HepG2 (cell line): Measurements from ENCODE around the gene CNOT1. TPM values are rescaled to one million over a fixed set of nuclear protein-coding genes. Genes with fewer than 3 reads are reported as not detected.

ENCODE experiments used
- HDAC1 ChIP-seq: sonication (generic); formaldehyde crosslinking; IDR thresholded peaks from 2 replicates; pipeline ENCODE4 v1.5.1; 2020; ENCODE audit warnings: mild to moderate bottlenecking, missing genetic modification reagents
- KDM5B ChIP-seq: sonication (generic); formaldehyde crosslinking; IDR thresholded peaks from 2 replicates; pipeline ENCODE4 v1.4.0; 2020; ENCODE audit warnings: missing genetic modification reagents, mild to moderate bottlenecking, borderline replicate concordance
- NFKB2 ChIP-seq: sonication (generic); formaldehyde crosslinking; IDR thresholded peaks from 2 replicates; pipeline ENCODE4 v1.4.0; 2020; ENCODE audit warnings: missing genetic modification reagents, borderline replicate concordance
- PHF21A ChIP-seq: sonication (generic); formaldehyde crosslinking; IDR thresholded peaks from 2 replicates; pipeline ENCODE4 v1.5.0; 2020; ENCODE audit warnings: mild to moderate bottlenecking, missing genetic modification reagents
- RBM39 ChIP-seq: fragments of 200-400 bp; formaldehyde crosslinking; IDR thresholded peaks from one replicate; pipeline ENCODE4 v1.6.1; 2018; ENCODE audit warnings: antibody characterized with exemption, mild to moderate bottlenecking, low read depth, low read length; ENCODE audit not compliant: poor library complexity, severe bottlenecking
- SRF ChIP-seq: IDR thresholded peaks from 2 replicates; pipeline ENCODE4 v1.6.1; 2011; ENCODE audit warnings: mild to moderate bottlenecking, low read depth, low read length, moderate library complexity
- SRY ChIP-seq: sonication (generic); formaldehyde crosslinking; IDR thresholded peaks from 2 replicates; pipeline ENCODE4 v1.8.0; 2022; ENCODE audit warnings: mild to moderate bottlenecking, missing genetic modification reagents
- ZEB1 ChIP-seq: IDR thresholded peaks from 2 replicates; pipeline ENCODE4 v1.6.1; 2012; ENCODE audit warnings: mild to moderate bottlenecking, low read depth, inconsistent platforms; ENCODE audit not compliant: insufficient replicate concordance
- ZMYM4 ChIP-seq: sonication (generic); formaldehyde crosslinking; IDR thresholded peaks from 2 replicates; pipeline ENCODE4 v1.8.1; 2023; ENCODE audit warnings: mild to moderate bottlenecking, missing genetic modification reagents
- ZNF230 ChIP-seq: sonication (generic); formaldehyde crosslinking; IDR thresholded peaks from 2 replicates; pipeline ENCODE4 v1.4.0; 2020; ENCODE audit warnings: mild to moderate bottlenecking, missing genetic modification reagents
- ZNF292 ChIP-seq: sonication (generic); formaldehyde crosslinking; IDR thresholded peaks from 2 replicates; pipeline ENCODE4 v1.8.1; 2022; ENCODE audit warnings: mild to moderate bottlenecking, low read depth, missing genetic modification reagents, borderline replicate concordance
- ZNF564 ChIP-seq: sonication (generic); formaldehyde crosslinking; IDR thresholded peaks from 2 replicates; pipeline ENCODE4 v1.8.1; 2023; ENCODE audit warnings: mild to moderate bottlenecking, missing genetic modification reagents
- ZNF569 ChIP-seq: sonication (generic); formaldehyde crosslinking; IDR thresholded peaks from 2 replicates; pipeline ENCODE4 v1.5.0; 2020; ENCODE audit warnings: mild to moderate bottlenecking, missing genetic modification reagents, moderate library complexity, borderline replicate concordance
- polyA plus RNA-seq, 8 experiments: library from polyadenylated mRNA; depleted of rRNA in 3 of 8; stranded (reverse) in 7 of 8; unstranded in 1 of 8; fragments of >200 nt; fragmentation: Illumina TruSeq in 4 of 8; extraction: Trizol in 4 of 8; gene quantifications; 2 replicates each; pipeline versions ENCODE4 v1.2.1 to v1.2.3, GENCODE V29; 2011 to 2016; ENCODE audit warnings: low read depth in 4 of 8, missing spikeins in 1 of 8, mixed read lengths in 1 of 8; ENCODE audit not compliant: insufficient read depth in 1 of 8
- total RNA-seq, 5 experiments: library from RNA; depleted of rRNA; stranded (reverse); fragments of >200 nt; fragmentation: Illumina TruSeq; extraction: Trizol; gene quantifications; 2 replicates each; pipeline ENCODE4 v1.2.3, GENCODE V29; 2016; ENCODE audit warnings: low read depth in 1 of 5
- TF ChIP-seq, protein P1 (sequence below): sonication (generic); formaldehyde crosslinking; IDR thresholded peaks from 2 replicates; pipeline ENCODE4 v1.8.0; 2022; ENCODE audit warnings: mild to moderate bottlenecking, missing genetic modification reagents, moderate library complexity
- TF ChIP-seq, protein P2 (sequence below): sonication (generic); formaldehyde crosslinking; IDR thresholded peaks from 2 replicates; pipeline ENCODE4 v1.5.0; 2020; ENCODE audit warnings: missing genetic modification reagents, mild to moderate bottlenecking, borderline replicate concordance
- TF ChIP-seq, protein P3 (sequence below): sonication (generic); formaldehyde crosslinking; IDR thresholded peaks from 2 replicates; pipeline ENCODE4 v1.4.0; 2020; ENCODE audit warnings: missing genetic modification reagents, borderline replicate concordance
- TF ChIP-seq, protein P4 (sequence below): IDR thresholded peaks from 2 replicates; pipeline ENCODE4 v1.6.1; 2016; ENCODE audit warnings: mild to moderate bottlenecking
- TF ChIP-seq, protein P5 (sequence below): IDR thresholded peaks from 2 replicates; pipeline ENCODE4 v1.6.1; 2018; ENCODE audit warnings: missing genetic modification reagents, mild to moderate bottlenecking, missing compliant biosample characterization

CNOT1 gene
- total and polyA plus RNA-seq, 2 of the 13 experiments (the other 11 are each of a cell fraction or from before 2014, with no cell fraction given) = 188 to 232 TPM

DNA sequence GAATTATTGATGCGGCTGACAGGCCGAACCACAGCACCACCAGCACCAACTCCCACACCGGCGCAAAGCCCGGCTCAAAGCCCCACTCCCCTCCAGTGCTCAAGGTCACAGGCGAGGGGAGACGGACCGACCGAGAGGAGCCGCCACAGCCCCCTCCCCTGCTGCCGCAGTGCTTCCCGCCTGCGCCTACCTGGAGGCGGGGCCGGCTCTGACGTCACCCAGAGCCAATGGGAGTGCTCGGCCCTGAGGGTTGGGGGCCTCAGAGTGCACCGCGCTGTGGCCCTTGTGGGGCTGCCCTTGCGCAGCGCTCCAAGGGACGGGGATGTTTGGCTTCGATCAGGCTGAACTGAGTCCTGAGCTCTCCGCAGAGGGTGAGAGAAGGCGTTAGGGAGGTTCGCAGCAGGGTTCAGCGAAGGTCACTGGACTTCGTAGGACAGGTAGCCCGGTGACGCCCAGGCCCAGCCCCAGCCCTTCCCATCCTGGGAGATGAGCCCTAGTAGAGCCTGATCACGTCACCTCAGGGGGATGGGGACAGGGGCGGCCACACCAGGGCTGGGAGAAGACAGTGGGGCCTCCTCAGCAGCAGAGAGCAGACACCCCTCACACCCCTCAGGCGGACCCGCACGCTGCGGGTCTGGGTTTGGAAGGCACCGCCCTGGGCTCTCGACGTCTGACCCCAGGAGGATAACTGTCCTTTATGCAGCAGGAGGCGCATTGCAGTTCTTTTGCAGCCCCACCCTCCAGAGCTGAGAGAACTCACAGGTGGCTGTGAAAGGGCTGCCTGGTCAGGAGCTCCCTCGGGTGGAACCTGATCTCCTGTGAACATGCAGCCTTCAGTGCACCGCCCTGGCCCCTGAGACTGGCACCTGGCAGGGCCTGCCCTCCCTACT lies 128.1 kb downstream of the CNOT1 start (continued):
- TF ChIP-seq ZNF292 (CRISPR knock-in tag) = no peak
- TF ChIP-seq ZNF569 (CRISPR knock-in tag) = no peak
- no peak for TF ChIP-seq NFKB2 (CRISPR knock-in tag)
- TF ChIP-seq, protein P1, sequence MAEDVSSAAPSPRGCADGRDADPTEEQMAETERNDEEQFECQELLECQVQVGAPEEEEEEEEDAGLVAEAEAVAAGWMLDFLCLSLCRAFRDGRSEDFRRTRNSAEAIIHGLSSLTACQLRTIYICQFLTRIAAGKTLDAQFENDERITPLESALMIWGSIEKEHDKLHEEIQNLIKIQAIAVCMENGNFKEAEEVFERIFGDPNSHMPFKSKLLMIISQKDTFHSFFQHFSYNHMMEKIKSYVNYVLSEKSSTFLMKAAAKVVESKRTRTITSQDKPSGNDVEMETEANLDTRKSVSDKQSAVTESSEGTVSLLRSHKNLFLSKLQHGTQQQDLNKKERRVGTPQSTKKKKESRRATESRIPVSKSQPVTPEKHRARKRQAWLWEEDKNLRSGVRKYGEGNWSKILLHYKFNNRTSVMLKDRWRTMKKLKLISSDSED (CRISPR knock-in tag) = no peak
- TF ChIP-seq, protein P2, sequence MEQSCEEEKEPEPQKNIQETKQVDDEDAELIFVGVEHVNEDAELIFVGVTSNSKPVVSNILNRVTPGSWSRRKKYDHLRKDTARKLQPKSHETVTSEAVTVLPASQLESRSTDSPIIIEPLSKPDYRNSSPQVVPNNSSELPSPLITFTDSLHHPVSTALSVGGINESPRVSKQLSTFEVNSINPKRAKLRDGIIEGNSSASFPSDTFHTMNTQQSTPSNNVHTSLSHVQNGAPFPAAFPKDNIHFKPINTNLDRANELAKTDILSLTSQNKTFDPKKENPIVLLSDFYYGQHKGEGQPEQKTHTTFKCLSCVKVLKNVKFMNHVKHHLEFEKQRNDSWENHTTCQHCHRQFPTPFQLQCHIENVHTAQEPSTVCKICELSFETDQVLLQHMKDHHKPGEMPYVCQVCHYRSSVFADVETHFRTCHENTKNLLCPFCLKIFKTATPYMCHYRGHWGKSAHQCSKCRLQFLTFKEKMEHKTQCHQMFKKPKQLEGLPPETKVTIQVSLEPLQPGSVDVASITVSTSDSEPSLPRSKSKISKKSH = peak; percentile 18; the same call in 1 of the 2 replicates
- TF ChIP-seq ZNF230 (CRISPR knock-in tag) = 0 out of 2 replicates have a peak, but pooled peaks have one; percentile 29
- TF ChIP-seq, protein P3, sequence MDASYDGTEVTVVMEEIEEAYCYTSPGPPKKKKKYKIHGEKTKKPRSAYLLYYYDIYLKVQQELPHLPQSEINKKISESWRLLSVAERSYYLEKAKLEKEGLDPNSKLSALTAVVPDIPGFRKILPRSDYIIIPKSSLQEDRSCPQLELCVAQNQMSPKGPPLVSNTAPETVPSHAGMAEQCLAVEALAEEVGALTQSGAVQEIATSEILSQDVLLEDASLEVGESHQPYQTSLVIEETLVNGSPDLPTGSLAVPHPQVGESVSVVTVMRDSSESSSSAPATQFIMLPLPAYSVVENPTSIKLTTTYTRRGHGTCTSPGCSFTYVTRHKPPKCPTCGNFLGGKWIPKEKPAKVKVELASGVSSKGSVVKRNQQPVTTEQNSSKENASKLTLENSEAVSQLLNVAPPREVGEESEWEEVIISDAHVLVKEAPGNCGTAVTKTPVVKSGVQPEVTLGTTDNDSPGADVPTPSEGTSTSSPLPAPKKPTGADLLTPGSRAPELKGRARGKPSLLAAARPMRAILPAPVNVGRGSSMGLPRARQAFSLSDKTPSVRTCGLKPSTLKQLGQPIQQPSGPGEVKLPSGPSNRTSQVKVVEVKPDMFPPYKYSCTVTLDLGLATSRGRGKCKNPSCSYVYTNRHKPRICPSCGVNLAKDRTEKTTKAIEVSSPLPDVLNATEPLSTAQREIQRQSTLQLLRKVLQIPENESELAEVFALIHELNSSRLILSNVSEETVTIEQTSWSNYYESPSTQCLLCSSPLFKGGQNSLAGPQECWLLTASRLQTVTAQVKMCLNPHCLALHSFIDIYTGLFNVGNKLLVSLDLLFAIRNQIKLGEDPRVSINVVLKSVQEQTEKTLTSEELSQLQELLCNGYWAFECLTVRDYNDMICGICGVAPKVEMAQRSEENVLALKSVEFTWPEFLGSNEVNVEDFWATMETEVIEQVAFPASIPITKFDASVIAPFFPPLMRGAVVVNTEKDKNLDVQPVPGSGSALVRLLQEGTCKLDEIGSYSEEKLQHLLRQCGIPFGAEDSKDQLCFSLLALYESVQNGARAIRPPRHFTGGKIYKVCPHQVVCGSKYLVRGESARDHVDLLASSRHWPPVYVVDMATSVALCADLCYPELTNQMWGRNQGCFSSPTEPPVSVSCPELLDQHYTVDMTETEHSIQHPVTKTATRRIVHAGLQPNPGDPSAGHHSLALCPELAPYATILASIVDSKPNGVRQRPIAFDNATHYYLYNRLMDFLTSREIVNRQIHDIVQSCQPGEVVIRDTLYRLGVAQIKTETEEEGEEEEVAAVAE (CRISPR knock-in tag) = 0 out of 2 replicates have a peak, but pooled peaks have one; percentile 18
- TF ChIP-seq HDAC1 (CRISPR knock-in tag) = no peak
- TF ChIP-seq, protein P4, sequence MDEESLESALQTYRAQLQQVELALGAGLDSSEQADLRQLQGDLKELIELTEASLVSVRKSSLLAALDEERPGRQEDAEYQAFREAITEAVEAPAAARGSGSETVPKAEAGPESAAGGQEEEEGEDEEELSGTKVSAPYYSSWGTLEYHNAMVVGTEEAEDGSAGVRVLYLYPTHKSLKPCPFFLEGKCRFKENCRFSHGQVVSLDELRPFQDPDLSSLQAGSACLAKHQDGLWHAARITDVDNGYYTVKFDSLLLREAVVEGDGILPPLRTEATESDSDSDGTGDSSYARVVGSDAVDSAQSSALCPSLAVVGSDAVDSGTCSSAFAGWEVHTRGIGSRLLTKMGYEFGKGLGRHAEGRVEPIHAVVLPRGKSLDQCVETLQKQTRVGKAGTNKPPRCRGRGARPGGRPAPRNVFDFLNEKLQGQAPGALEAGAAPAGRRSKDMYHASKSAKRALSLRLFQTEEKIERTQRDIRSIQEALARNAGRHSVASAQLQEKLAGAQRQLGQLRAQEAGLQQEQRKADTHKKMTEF (CRISPR knock-in tag) = peak; percentile 57; the same call in 1 of the 2 replicates
- no peak for TF ChIP-seq SRF
- no peak for TF ChIP-seq ZNF564 (CRISPR knock-in tag)
- TF ChIP-seq RBM39 = peak; percentile 35
- peak; percentile 48 for TF ChIP-seq ZEB1
- 0 out of 2 replicates have a peak, but pooled peaks have one; percentile 9 for TF ChIP-seq ZMYM4 (CRISPR knock-in tag)
- TF ChIP-seq SRY = peak; percentile 64; the same call in 1 of the 2 replicates
- TF ChIP-seq, protein P5, sequence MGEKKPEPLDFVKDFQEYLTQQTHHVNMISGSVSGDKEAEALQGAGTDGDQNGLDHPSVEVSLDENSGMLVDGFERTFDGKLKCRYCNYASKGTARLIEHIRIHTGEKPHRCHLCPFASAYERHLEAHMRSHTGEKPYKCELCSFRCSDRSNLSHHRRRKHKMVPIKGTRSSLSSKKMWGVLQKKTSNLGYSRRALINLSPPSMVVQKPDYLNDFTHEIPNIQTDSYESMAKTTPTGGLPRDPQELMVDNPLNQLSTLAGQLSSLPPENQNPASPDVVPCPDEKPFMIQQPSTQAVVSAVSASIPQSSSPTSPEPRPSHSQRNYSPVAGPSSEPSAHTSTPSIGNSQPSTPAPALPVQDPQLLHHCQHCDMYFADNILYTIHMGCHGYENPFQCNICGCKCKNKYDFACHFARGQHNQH (CRISPR knock-in tag) = no peak
- TF ChIP-seq KDM5B = peak; percentile 68; the same call in 1 of the 2 replicates
- TF ChIP-seq PHF21A = 0 out of 2 replicates have a peak, but pooled peaks have one; percentile 43
